Muscle layer of colon (tissue), 2 donors: ENCODE measurements around the gene SERPING1.

ENCODE experiments used
- H3K27ac ChIP-seq: one replicate; pipeline ENCODE4 v1.7.0; 2013; ENCODE audit warnings: low read depth, mild to moderate bottlenecking, low read length, moderate library complexity
- H3K27me3 ChIP-seq, 2 donors: one replicate each; pipeline ENCODE4 v1.7.0; 2013; ENCODE audit warnings: low read length in 2 of 2, mild to moderate bottlenecking in 2 of 2; ENCODE audit not compliant: insufficient read depth in 2 of 2, control insufficient read depth in 1 of 2
- H3K36me3 ChIP-seq: one replicate; pipeline ENCODE4 v1.7.0; 2013; ENCODE audit warnings: mild to moderate bottlenecking, low read length; ENCODE audit not compliant: insufficient read depth
- H3K4me1 ChIP-seq: one replicate; pipeline ENCODE4 v1.7.0; 2013; ENCODE audit warnings: mild to moderate bottlenecking, low read length; ENCODE audit not compliant: insufficient read depth
- H3K4me3 ChIP-seq, 2 donors: one replicate each; pipeline ENCODE4 v1.7.0; 2013; ENCODE audit warnings: low read length in 2 of 2, low read depth in 1 of 2, mild to moderate bottlenecking in 1 of 2, moderate library complexity in 1 of 2
- H3K9ac ChIP-seq: one replicate; pipeline ENCODE4 v1.7.0; 2013; ENCODE audit warnings: low read length
- H3K9me3 ChIP-seq: one replicate; pipeline ENCODE4 v1.7.0; 2013; ENCODE audit warnings: mild to moderate bottlenecking, low read length
- donor health status: abdominal sarcoma.
- donor health status: Adenocarcinoma of cecum.

The SERPING1 gene

DNA sequence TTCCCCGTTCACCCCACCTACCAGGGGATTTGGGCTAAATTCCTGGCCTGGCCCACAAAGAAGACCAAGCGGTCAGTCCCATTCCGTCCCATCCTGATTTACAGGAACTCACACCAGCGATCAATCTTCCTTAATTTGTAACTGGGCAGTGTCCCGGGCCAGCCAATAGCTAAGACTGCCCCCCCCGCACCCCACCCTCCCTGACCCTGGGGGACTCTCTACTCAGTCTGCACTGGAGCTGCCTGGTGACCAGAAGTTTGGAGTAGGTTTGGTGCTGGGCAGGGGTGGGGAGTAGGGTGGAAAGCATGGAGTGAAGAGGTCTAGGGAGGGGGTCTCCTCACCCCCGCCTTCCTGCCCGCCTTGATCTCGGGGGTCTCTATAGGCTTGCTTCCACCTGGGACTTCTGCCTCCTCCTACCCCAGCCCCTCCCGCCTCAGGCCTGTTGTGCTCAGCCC lies at the start of gene SERPING1:
Gene SERPING1 (plus strand): TSS at position 225 of the 455 bp plus-strand sequence. CDS start 586 bp downstream, outside the sequence.
- Histone ChIP-seq H3K27ac (peak within 1 kb of the TSS; percentile 73), H3K4me1 (peaks cover 17% of the 10 kb centered on the region), H3K4me3 (peak within 1 kb of the TSS; percentile 45 to 78), H3K27me3 (no peaks in the 10 kb centered on the region), H3K9ac (peak within 1 kb of the TSS; percentile 55), H3K36me3 (peaks cover 6% of the 10 kb centered on the region), H3K9me3 (no peaks in the 10 kb centered on the region)

DNA sequence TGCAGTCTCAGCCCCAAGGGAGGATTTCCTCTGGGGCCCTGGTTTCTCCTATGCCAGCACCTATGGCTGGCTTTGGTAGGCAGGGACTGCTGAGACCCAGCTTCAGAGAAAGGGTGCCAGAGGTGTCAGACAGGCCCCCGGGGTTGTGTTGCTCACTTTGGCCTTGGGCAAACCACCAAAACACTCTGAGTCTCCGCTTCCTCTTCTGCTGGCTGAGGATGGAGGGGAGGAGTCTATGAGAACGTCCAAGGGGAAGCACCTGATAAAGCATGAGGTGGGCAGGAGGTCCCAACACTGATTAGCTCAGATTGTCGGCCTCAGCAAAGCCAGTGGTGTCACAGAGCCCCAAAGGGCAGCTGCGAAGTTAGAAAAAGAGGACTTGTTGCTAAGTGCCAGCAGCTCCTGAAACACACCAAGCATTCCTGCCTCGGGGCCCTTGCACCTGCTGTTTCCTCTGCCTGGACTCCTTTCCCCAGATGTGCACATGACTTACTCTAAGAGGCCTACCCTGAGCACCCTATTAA lies 49.6 kb upstream of the SERPING1 start:
- Histone ChIP-seq H3K27ac (no peak overlapping the region), H3K9me3 (no peaks in the 10 kb centered on the region), H3K27me3 (no peaks in the 10 kb centered on the region), H3K36me3 (peaks cover 32% of the 10 kb centered on the region), H3K4me1 (no peaks in the 10 kb centered on the region), H3K4me3 (no peak overlapping the region), H3K9ac (no peak overlapping the region)

DNA sequence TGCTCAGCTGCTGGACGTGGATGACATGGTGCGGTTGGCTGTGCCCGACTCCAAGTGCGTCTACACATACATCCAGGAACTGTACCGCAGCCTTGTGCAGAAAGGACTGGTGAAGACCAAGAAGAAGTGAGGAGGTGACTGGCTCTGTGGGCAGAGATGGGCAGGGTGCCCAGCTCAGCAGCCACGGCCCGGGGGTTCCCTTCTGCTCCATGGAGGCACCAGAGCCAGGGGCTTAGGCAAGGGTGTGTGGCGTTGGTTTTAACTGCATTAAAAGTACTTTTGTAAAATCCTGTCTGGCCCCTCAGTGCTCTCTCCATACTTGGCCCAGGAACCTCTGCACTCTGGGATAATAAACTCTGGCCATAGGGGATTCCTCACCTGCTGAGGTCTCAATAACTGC lies 47.5 kb upstream of the SERPING1 start:
- H3K9ac ChIP-seq, result no peak overlapping the region
- no peaks in the 10 kb centered on the region for H3K27me3 ChIP-seq
- peaks cover 50% of the 10 kb centered on the region for H3K36me3 ChIP-seq
- no peak overlapping the region for H3K27ac ChIP-seq
- no peak overlapping the region for H3K4me3 ChIP-seq
- no peaks in the 10 kb centered on the region for H3K9me3 ChIP-seq
- H3K4me1 ChIP-seq, result no peaks in the 10 kb centered on the region

DNA sequence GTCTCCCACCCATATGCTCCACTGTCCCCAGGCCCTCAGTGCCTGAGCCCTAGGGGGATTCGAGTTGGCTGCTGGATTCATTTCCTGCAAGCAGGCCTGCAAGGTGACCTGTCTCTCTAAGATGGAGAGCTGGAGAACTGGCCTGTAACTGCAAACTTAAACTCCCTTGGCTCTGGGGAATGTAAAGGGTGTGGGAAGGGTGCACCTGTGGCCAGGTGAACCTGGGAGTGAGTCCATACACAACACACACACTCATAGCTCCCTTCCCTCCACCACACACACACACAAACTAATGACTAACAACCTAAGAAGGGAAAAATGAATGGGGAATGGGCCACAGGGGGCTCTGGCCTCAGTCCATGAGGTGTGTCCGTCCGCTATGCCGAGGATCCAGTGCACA lies 45.5 kb upstream of the SERPING1 start:
- Histone ChIP-seq H3K27me3 (no peaks in the 10 kb centered on the region), H3K27ac (no peak overlapping the region), H3K36me3 (peaks cover 64% of the 10 kb centered on the region), H3K9ac (no peak overlapping the region), H3K9me3 (no peaks in the 10 kb centered on the region), H3K4me3 (no peak overlapping the region), H3K4me1 (no peaks in the 10 kb centered on the region)

DNA sequence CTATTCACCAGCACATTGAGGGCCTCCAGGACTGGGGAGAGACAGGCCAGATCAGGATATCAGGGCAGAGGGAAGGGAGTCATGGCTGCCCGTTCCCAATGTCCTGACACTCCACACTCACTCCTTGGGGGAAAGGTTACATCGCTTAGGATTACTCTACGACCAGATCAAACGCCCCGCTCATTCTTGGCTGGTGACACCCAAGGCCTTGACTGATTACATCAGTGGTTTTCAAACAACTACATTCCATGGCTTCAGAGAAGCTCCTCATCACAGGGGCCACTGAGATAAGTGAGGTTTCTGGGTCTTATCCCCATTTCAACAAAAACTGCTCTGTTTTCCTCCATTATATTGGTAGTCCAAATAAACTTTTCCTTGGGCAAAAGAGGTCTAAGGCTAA lies 45.0 kb upstream of the SERPING1 start:
- H3K9me3 ChIP-seq, result no peaks in the 10 kb centered on the region
- H3K4me3 ChIP-seq, result no peak overlapping the region
- no peaks in the 10 kb centered on the region for H3K4me1 ChIP-seq
- peaks cover 69% of the 10 kb centered on the region for H3K36me3 ChIP-seq
- H3K27me3 ChIP-seq, result no peaks in the 10 kb centered on the region
- H3K9ac ChIP-seq, result no peak overlapping the region
- H3K27ac ChIP-seq, result no peak overlapping the region

DNA sequence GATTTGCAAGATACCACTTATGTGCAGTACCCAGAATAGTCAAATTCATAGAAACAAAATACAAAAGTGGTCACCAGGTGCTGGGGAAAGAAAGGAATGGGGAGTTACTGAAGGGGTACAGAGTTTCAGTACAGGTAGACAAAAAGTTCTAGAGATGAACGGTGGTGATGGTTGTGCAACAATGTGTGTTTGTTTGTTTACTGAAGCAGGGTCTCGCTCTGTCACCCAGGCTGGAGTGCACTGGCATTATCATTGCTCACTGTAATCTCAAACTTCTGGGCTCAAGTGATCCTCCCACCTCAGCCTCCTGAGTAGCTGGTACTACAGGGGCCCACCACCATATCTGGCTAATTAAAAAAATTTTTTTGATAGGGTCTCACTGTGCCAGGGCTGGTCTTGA lies 42.1 kb upstream of the SERPING1 start:
- Histone ChIP-seq H3K9ac (no peak overlapping the region), H3K27ac (no peak overlapping the region), H3K4me3 (no peak overlapping the region), H3K36me3 (peaks cover 70% of the 10 kb centered on the region), H3K27me3 (no peaks in the 10 kb centered on the region), H3K4me1 (no peaks in the 10 kb centered on the region), H3K9me3 (no peaks in the 10 kb centered on the region)

DNA sequence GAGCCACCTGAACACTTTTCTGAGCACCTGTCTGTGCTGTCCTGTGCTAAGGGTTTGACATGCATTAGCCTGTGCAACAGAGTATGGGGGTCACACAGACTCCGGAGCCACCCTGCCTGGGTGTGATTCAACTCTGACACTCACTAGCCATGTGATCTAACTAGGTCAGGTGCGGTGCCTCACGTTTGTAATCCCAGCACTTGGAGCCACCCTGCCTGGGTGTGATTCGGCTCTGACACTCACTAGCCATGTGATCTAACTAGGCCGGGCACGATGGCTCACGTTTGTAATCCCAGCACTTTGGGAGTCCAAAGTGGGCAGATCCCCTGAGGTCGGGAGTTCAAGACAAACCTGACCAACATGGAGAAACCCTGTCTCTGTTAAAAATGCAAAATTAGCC lies 41.4 kb upstream of the SERPING1 start:
- Histone ChIP-seq H3K27me3 (no peaks in the 10 kb centered on the region), H3K9ac (no peak overlapping the region), H3K36me3 (peaks cover 65% of the 10 kb centered on the region), H3K27ac (no peak overlapping the region), H3K4me3 (no peak overlapping the region), H3K9me3 (no peaks in the 10 kb centered on the region), H3K4me1 (no peaks in the 10 kb centered on the region)

- H3K9ac ChIP-seq, result no peak overlapping the region
- peaks cover 30% of the 10 kb centered on the region for H3K36me3 ChIP-seq
- no peaks in the 10 kb centered on the region for H3K27me3 ChIP-seq
- H3K4me3 ChIP-seq, result no peak overlapping the region
- H3K4me1 ChIP-seq, result no peaks in the 10 kb centered on the region
- no peaks in the 10 kb centered on the region for H3K9me3 ChIP-seq
- H3K27ac ChIP-seq, result no peak overlapping the region
Measured at GRCh38 chr11:57560146-57560545, 37.3 kb upstream of the SERPING1 start.

DNA sequence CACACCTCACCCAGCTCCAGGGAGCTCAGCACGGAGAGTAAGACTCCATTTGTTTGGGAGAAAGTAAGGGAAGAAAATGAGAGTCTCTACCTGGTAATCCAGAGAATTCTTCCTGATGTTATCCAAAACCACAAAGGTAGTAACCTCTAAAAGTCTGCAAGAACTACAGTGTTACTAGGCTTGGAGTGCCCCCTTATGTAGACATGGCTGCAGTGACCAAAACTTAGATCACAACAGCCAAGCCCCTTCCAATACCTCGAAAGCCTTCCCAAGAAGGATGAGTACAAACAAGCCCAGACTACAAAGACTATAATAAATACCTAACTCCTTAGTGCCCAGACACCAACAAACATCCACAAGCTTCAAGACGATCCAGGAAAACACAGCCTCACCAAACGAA lies 34.9 kb upstream of the SERPING1 start:
- Histone ChIP-seq H3K4me1 (peaks cover 12% of the 10 kb centered on the region), H3K27ac (no peak overlapping the region), H3K9me3 (no peaks in the 10 kb centered on the region), H3K27me3 (no peaks in the 10 kb centered on the region), H3K4me3 (no peak overlapping the region), H3K9ac (no peak overlapping the region), H3K36me3 (peaks cover 12% of the 10 kb centered on the region)

- H3K27ac ChIP-seq, result peak overlapping the region; percentile 83
- H3K4me1 ChIP-seq, result peaks cover 23% of the 10 kb centered on the region
- peak overlapping the region in 1 of 2 donors; percentile 92 for H3K4me3 ChIP-seq
- H3K36me3 ChIP-seq, result no peaks in the 10 kb centered on the region
- no peaks in the 10 kb centered on the region for H3K27me3 ChIP-seq
- H3K9me3 ChIP-seq, result no peaks in the 10 kb centered on the region
- H3K9ac ChIP-seq, result peak overlapping the region; percentile 18
Measured at GRCh38 chr11:57566005-57566904, 31.2 kb upstream of the SERPING1 start.

DNA sequence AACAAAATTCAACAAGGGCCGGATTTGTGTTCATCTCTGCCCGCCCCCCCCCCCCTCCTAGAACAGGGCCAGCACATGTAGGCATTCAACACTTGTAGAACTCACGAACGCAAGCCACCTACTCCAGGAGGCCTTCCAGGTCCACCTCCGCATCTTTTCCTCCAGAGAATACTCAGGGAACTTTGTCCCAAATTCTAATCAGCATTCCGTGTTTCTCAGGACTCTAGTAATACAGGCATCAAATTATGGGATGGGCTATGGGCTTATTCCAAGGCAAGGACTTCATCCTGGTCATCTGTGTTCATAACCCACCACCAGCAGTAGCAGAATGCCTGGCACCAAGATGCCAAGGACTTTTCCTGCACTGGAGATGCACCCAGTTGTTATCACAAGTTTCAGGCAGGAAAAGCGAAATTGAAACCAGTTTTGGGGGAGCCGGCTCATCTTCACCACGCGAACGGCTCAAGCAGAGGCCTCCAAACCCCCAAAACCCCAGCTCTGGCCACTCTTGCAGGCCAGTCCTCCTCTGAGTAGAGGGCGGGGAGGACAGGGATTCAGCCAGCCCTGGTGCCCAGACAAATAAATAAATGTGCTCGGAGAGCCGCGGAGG lies 30.5 kb upstream of the SERPING1 start:
- peaks cover 23% of the 10 kb centered on the region for H3K4me1 ChIP-seq
- no peaks in the 10 kb centered on the region for H3K9me3 ChIP-seq
- no peaks in the 10 kb centered on the region for H3K27me3 ChIP-seq
- no peaks in the 10 kb centered on the region for H3K36me3 ChIP-seq
- peak overlapping the region; percentile 92 to 93 for H3K4me3 ChIP-seq
- peak overlapping the region; percentile 78 for H3K9ac ChIP-seq
- peak overlapping the region; percentile 83 for H3K27ac ChIP-seq
